22Rv1 (cell line): Measurements from ENCODE around the gene ATOH8.

Experiments
- H3K27ac ChIP-seq: fragments of 450-650 bp; 2 replicates; pipeline ENCODE4 v1.5.1; 2017
- ZFX ChIP-seq: fragments of 450-650 bp; IDR thresholded peaks from 2 replicates; pipeline ENCODE4 v1.6.1; 2017; ENCODE audit warnings: antibody characterized with exemption, borderline replicate concordance
- TF ChIP-seq, protein P1 (sequence below): fragments of 450-650 bp; IDR thresholded peaks from 2 replicates; pipeline ENCODE4 v1.5.1; 2017; ENCODE audit warnings: mild to moderate bottlenecking

ATOH8 gene

GRCh38 chr2:85737961-85738360 is 15.8 kb upstream of the ATOH8 start:
- TF ChIP-seq, protein P1, sequence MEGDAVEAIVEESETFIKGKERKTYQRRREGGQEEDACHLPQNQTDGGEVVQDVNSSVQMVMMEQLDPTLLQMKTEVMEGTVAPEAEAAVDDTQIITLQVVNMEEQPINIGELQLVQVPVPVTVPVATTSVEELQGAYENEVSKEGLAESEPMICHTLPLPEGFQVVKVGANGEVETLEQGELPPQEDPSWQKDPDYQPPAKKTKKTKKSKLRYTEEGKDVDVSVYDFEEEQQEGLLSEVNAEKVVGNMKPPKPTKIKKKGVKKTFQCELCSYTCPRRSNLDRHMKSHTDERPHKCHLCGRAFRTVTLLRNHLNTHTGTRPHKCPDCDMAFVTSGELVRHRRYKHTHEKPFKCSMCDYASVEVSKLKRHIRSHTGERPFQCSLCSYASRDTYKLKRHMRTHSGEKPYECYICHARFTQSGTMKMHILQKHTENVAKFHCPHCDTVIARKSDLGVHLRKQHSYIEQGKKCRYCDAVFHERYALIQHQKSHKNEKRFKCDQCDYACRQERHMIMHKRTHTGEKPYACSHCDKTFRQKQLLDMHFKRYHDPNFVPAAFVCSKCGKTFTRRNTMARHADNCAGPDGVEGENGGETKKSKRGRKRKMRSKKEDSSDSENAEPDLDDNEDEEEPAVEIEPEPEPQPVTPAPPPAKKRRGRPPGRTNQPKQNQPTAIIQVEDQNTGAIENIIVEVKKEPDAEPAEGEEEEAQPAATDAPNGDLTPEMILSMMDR, result no peak
- TF ChIP-seq ZFX, result no peak
- H3K27ac ChIP-seq, result no peak overlapping the region

GRCh38 chr2:85740193-85740592 is 13.6 kb upstream of the ATOH8 start:
- no peak for TF ChIP-seq ZFX
- TF ChIP-seq, protein P1, result no peak
- no peak overlapping the region for H3K27ac ChIP-seq

GRCh38 chr2:85741211-85741832 is 12.5 kb upstream of the ATOH8 start:
- TF ChIP-seq, protein P1, result no peak
- no peak for TF ChIP-seq ZFX
- peak overlapping the region; percentile 70 for H3K27ac ChIP-seq

DNA sequence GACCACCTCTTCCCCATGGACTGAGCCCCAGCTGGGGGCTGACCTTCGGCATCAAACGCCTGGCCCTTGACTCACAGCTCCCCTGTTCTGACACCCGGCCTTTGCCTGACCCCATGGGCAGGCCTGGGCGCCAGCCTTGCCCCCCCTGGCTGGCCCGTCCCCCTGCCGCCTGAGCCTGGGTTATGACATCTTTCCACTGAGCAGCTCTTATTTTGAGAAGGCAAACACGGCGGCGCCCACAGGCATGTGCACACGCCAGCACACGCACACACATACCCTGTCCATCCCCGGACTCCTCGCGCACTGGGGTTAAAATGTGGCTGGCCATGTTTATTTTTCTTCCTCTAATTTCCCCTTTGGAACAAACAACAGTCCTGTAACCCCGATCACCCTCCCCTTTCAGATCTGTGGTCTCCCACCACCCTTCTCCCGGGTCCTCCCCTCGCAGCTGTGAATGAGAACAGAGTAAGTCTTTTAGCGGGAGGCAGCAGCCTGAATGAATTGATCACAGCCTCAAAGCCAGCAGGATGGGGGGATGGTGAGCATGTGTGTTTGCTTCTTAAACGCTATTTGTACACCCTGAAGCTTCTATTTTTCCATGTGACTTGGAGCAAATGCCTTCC is 11.8 kb upstream of the ATOH8 start:
- TF ChIP-seq ZFX, result no peak
- TF ChIP-seq, protein P1, result no peak
- H3K27ac ChIP-seq, result peak overlapping the region; percentile 70

DNA sequence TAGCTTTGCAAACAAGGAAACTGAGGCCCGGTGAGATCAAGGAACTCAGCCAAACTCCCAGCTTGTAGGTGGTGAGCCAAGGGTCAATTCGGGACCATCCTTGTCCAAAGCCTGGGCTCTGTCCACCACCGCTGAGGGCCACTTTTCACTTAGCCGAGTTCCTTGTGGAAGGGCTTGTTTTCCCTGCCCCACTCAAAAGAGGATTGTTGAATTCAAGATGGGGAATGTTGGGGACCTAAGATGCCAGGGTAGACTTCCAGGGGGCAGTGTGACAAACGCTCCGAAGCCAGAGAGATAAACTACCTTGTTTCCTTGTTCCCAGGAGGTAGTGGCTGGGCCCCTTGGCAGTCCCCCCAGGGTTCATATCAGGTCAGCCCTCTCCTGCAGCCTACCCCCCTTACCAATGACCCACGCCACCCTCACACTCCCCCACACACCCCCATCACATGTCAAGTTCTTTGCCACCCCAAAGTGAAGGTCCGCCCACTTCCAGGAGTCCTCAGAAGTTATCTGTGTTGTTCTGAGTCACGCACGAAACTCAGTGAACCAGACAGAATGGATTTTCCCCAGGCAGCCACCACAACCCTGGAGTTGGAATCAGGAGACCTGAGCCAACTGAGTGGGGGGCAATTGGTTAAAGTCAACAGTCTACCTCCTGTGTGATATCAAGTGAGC is 10.3 kb upstream of the ATOH8 start:
- no peak for TF ChIP-seq ZFX
- TF ChIP-seq, protein P1, result no peak
- peak overlapping the region; percentile 70 for H3K27ac ChIP-seq

DNA sequence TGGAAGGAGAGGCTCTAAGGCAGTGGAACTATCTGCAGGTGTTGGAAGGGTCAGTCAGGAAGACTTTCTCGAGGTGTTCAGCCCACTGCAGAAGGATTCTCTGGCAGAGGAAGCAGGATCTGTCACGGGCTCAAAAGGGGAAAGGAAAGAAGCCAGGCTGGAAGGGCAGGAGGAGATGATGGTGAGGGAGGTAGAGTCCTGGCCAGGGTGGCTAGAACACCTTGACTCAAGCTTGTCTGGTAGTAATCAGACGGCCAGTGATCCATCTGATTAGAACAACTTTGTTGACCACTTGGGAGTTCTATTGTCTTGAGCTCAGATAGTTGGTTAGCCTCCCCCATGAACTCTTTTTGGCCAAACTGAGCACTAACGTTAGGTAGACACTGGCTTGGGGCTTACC is 9.7 kb upstream of the ATOH8 start:
- no peak for TF ChIP-seq ZFX
- TF ChIP-seq, protein P1, result no peak
- no peak overlapping the region for H3K27ac ChIP-seq
